ENCODE data around the gene PKLR.

PKLR gene

GRCh38 chr1:155278689-155279160, 22.5 kb downstream of the PKLR start:
- H3K4me3 ChIP-seq (replicated peaks; ENCODE audit: low read depth, low read length) = peak overlapping the region; percentile 74
- TF ChIP-seq, protein P1, sequence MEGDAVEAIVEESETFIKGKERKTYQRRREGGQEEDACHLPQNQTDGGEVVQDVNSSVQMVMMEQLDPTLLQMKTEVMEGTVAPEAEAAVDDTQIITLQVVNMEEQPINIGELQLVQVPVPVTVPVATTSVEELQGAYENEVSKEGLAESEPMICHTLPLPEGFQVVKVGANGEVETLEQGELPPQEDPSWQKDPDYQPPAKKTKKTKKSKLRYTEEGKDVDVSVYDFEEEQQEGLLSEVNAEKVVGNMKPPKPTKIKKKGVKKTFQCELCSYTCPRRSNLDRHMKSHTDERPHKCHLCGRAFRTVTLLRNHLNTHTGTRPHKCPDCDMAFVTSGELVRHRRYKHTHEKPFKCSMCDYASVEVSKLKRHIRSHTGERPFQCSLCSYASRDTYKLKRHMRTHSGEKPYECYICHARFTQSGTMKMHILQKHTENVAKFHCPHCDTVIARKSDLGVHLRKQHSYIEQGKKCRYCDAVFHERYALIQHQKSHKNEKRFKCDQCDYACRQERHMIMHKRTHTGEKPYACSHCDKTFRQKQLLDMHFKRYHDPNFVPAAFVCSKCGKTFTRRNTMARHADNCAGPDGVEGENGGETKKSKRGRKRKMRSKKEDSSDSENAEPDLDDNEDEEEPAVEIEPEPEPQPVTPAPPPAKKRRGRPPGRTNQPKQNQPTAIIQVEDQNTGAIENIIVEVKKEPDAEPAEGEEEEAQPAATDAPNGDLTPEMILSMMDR (IDR thresholded peaks at IDR 0.05; ENCODE audit: insufficient read depth, low read length, poor library complexity, severe bottlenecking) = no peak
- no peaks in the 10 kb centered on the region for H3K27me3 ChIP-seq (replicated peaks; ENCODE audit: control insufficient read depth, insufficient read depth, low read length)
- no peaks in the 10 kb centered on the region for H3K36me3 ChIP-seq (ENCODE audit: control insufficient read depth, insufficient read depth, low read length)
- no peak for DNase-seq (ENCODE audit: extremely low read depth, insufficient read length)

- Histone ChIP-seq H3K27me3 (replicated peaks; ENCODE audit: control insufficient read depth, insufficient read depth, low read length) (no peaks in the 10 kb centered on the region), H3K4me3 (replicated peaks; ENCODE audit: low read depth, low read length) (peak overlapping the region; percentile 74), H3K36me3 (ENCODE audit: control insufficient read depth, insufficient read depth, low read length) (no peaks in the 10 kb centered on the region)
- DNase-seq (ENCODE audit: extremely low read depth, insufficient read length) = peak; percentile 54
- TF ChIP-seq, protein P1 (IDR thresholded peaks at IDR 0.05; ENCODE audit: insufficient read depth, low read length, poor library complexity, severe bottlenecking) = peak; percentile 46
Measured at GRCh38 chr1:155277902-155278688, 23.1 kb downstream of the PKLR start.

GRCh38 chr1:155277070-155277901, 24.0 kb downstream of the PKLR start, which contains the start of gene HCN3:
Gene HCN3 (plus strand): TSS chr1:155277463. CDS start chr1:155277591, 128 bp downstream.
- TF ChIP-seq, protein P1 (IDR thresholded peaks at IDR 0.05; ENCODE audit: insufficient read depth, low read length, poor library complexity, severe bottlenecking) = peak; percentile 41
- H3K4me3 ChIP-seq (replicated peaks; ENCODE audit: low read depth, low read length) = peak within 1 kb of the TSS; percentile 74
- DNase-seq (ENCODE audit: extremely low read depth, insufficient read length) = peak; percentile 90
- no peaks in the 10 kb centered on the region for H3K27me3 ChIP-seq (replicated peaks; ENCODE audit: control insufficient read depth, insufficient read depth, low read length)
- H3K36me3 ChIP-seq (ENCODE audit: control insufficient read depth, insufficient read depth, low read length) = no peaks in the 10 kb centered on the region

DNA sequence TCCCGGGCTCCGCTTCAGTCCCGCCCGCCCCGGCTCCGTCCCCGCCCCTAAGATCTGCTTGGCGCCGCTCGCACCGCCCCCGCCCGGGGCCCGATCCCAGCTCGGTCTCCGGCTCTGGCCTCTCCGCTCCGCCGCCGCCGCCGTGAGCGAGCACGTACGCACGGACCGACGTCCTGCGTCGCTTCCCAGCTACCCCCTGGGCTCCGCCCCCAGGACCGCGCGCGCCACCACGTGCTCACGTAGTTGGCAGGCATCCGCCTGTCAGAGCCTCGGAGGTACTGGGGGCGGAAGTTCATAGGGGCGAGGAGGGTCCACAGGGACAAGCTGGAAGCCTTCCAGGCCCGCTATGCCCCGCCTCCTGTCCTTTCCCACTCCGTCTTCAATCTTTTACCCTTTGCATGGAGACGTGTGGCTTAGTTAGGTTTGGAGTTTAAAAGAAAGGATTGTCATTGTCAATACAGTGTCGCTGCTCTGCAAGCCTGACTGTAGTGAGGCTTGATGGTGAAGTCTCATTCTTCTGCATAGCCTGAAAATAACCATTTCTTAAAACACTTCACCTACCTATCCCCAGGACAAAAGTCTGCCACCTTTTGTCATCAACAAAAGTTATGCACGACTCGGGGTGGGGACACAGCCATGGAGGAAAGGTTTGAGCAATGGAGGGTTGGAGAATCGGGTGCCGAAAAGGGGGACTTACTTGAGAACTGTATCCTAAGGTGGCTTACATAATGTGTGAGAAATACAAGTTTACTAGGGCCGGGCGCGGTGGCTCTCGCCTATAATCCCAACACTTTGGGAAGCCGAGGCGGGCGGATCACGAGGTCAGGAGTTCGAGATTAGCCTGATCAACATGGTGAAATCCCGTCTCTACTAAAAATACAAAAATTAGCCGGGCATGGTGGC, 27.6 kb downstream of the PKLR start, which contains the start of gene CLK2:
TSS of gene CLK2 (minus strand) at position 162 of the 903 bp plus-strand sequence. CDS start 2,527 bp downstream, outside the sequence.
- Histone ChIP-seq H3K36me3 (ENCODE audit: control insufficient read depth, insufficient read depth, low read length) (peaks cover 9% of the 10 kb centered on the region), H3K27me3 (replicated peaks; ENCODE audit: control insufficient read depth, insufficient read depth, low read length) (no peaks in the 10 kb centered on the region), H3K4me3 (replicated peaks; ENCODE audit: low read depth, low read length) (peak within 1 kb of the TSS; percentile 91)
- TF ChIP-seq, protein P1 (IDR thresholded peaks at IDR 0.05; ENCODE audit: insufficient read depth, low read length, poor library complexity, severe bottlenecking) = no peak
- DNase-seq (ENCODE audit: extremely low read depth, insufficient read length) = peak; percentile 99
